ENCODE data around the gene MAX.

DNA sequence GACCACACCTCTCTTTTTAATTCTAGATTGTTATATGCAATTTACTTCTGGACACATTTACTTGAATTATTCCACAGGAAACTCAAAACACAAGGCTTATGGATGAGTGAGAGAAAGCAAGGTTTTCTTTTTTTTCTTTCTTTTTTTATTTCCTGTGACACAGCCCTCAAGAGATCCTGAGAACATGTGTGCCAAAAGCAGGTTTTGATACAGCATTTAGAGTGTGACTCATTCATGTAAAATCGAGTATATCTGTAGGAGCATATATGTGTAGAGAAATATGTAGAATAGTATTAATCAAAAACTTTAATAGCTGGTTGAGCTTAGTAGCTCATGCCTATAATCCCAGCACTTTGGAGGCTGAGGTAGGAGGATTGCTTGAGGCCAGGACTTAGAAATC lies 4.4 kb upstream of the MAX start:
- TF ChIP-seq, protein P1, sequence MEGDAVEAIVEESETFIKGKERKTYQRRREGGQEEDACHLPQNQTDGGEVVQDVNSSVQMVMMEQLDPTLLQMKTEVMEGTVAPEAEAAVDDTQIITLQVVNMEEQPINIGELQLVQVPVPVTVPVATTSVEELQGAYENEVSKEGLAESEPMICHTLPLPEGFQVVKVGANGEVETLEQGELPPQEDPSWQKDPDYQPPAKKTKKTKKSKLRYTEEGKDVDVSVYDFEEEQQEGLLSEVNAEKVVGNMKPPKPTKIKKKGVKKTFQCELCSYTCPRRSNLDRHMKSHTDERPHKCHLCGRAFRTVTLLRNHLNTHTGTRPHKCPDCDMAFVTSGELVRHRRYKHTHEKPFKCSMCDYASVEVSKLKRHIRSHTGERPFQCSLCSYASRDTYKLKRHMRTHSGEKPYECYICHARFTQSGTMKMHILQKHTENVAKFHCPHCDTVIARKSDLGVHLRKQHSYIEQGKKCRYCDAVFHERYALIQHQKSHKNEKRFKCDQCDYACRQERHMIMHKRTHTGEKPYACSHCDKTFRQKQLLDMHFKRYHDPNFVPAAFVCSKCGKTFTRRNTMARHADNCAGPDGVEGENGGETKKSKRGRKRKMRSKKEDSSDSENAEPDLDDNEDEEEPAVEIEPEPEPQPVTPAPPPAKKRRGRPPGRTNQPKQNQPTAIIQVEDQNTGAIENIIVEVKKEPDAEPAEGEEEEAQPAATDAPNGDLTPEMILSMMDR (IDR thresholded peaks at IDR 0.05 in 4 of 5, conservative IDR thresholded peaks at IDR 0.05 in 1 of 5) = no peak
- no peak for TF ChIP-seq POLR2A (IDR thresholded peaks at IDR 0.05)

Data from gastrocnemius medialis (tissue), 4 donors.